Measurements from ENCODE around the gene OSBPL1A.

DNA sequence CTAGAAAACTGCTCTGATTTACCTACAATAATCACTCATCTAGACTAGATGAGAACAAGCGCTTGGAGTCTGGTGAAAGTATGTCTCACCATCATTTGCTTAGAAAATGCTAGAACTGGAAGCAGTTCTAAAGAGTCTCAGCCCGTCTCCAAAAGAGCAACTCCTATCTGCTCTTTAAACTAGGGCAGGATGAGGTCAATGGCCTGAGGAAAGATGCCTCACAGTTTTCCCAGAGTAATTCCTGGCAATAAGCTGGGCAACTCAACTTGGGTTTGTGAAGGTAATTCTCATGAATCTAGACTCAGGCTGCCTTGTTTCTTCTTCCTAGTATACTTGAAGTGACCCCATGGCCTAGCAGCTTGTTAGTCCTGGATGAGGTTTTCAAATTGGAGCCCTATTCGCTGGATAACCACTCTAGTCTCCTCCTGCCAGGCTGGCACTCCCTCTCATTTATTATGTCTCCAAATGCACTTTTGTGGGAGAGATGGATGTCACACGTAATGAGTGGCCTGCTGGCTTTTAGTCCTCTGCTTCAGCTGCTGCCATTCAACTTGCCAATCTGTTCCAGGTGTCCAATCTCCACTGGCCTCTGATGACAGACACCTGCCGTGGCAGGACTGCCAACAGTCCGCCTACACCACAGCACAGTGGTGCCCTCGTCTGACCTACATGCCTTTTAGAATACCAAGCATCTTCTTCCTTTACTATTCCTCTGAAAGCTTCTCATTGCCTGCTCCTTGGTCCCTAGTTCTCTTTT lies 177.9 kb downstream of the OSBPL1A start:
- TF ChIP-seq, protein P1, sequence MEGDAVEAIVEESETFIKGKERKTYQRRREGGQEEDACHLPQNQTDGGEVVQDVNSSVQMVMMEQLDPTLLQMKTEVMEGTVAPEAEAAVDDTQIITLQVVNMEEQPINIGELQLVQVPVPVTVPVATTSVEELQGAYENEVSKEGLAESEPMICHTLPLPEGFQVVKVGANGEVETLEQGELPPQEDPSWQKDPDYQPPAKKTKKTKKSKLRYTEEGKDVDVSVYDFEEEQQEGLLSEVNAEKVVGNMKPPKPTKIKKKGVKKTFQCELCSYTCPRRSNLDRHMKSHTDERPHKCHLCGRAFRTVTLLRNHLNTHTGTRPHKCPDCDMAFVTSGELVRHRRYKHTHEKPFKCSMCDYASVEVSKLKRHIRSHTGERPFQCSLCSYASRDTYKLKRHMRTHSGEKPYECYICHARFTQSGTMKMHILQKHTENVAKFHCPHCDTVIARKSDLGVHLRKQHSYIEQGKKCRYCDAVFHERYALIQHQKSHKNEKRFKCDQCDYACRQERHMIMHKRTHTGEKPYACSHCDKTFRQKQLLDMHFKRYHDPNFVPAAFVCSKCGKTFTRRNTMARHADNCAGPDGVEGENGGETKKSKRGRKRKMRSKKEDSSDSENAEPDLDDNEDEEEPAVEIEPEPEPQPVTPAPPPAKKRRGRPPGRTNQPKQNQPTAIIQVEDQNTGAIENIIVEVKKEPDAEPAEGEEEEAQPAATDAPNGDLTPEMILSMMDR (IDR thresholded peaks at IDR 0.05) = no peak
- TF ChIP-seq POLR2AphosphoS5 (IDR thresholded peaks at IDR 0.05; ENCODE audit: low read depth, low read length) (no peak), TCF12 (IDR thresholded peaks at IDR 0.05) (no peak), FOXM1 (IDR thresholded peaks at IDR 0.05; ENCODE audit: low read depth) (no peak), YY1 (IDR thresholded peaks at IDR 0.05; ENCODE audit: low read depth) (no peak), SMC3 (IDR thresholded peaks at IDR 0.05; ENCODE audit: low read depth, low read length) (no peak), SIN3A (IDR thresholded peaks at IDR 0.05; ENCODE audit: borderline replicate concordance, low read depth, low read length) (no peak), TEAD4 (IDR thresholded peaks at IDR 0.05; ENCODE audit: borderline replicate concordance, insufficient read depth) (no peak), RAD21 (IDR thresholded peaks at IDR 0.05; ENCODE audit: low read length) (no peak)

All from SK-N-SH (cell line).